HG02798 (cell line): ENCODE measurements around the gene SWI5.
"Not testable (repeated sequence)": the region's sequence is repeated elsewhere in the genome, so short reads cannot be mapped to it uniquely, and the experiment has no call there.

Experiments
- ATAC-seq: cut with Tn5 transposase; IDR thresholded peaks from one replicate; pipeline ENCODE4 v1.9.1; 2021; ENCODE audit warnings: mild to moderate bottlenecking; ENCODE audit not compliant: unreplicated experiment, poor library complexity

SWI5 gene

GRCh38 chr9:128275198-128276007, 673 bp upstream of the SWI5 start, which contains the start of gene GOLGA2:
GOLGA2 (minus strand) TSS chr9:128276007; CDS start chr9:128275976, 31 bp downstream.
- peak; percentile 57 for ATAC-seq

GRCh38 chr9:128276574-128277270, 646 bp downstream of the SWI5 start:
- ATAC-seq: no peak

GRCh38 chr9:128279088-128280073, 3.3 kb downstream of the SWI5 start:
- not testable (repeated sequence) for ATAC-seq

GRCh38 chr9:128280084-128280622, 4.1 kb downstream of the SWI5 start:
- no peak for ATAC-seq

GRCh38 chr9:128282500-128282899, 6.4 kb downstream of the SWI5 start:
- no peak for ATAC-seq

GRCh38 chr9:128285033-128285784, 9.1 kb downstream of the SWI5 start:
- no peak for ATAC-seq

- ATAC-seq: no peak
Observed at GRCh38 chr9:128286440-128286839, 10.4 kb downstream of the SWI5 start.

- no peak for ATAC-seq
Observed at GRCh38 chr9:128288273-128289004, 12.4 kb downstream of the SWI5 start.

GRCh38 chr9:128292009-128292408, 15.9 kb downstream of the SWI5 start:
- no peak for ATAC-seq

- ATAC-seq: no peak
Observed at GRCh38 chr9:128293091-128293490, 17.0 kb downstream of the SWI5 start.

GRCh38 chr9:128294142-128294541, 18.1 kb downstream of the SWI5 start:
- no peak for ATAC-seq

GRCh38 chr9:128296340-128297220, 20.5 kb downstream of the SWI5 start:
- no peak for ATAC-seq

- no peak for ATAC-seq
Observed at GRCh38 chr9:128297221-128297773, 21.2 kb downstream of the SWI5 start.

- ATAC-seq: no peak
Observed at GRCh38 chr9:128298535-128299482, 22.7 kb downstream of the SWI5 start.

GRCh38 chr9:128304136-128304970, 28.3 kb downstream of the SWI5 start:
- no peak for ATAC-seq

- no peak for ATAC-seq
Observed at GRCh38 chr9:128304971-128305288, 28.9 kb downstream of the SWI5 start.
